MM.1S (cell line): ENCODE measurements around the gene RABGEF1.

ENCODE experiments used
- EZH2 ChIP-seq: fragments of 300-600 bp; sonication (generic); optimal IDR thresholded peaks from 2 replicates; pipeline ENCODE3; 2017; ENCODE audit warnings: low read depth, mild to moderate bottlenecking, antibody characterized with exemption, low read length, mixed read lengths
- EZH2phosphoT487 ChIP-seq: fragments of 300-600 bp; sonication (generic); IDR thresholded peaks from 2 replicates; pipeline ENCODE4 v1.6.1; 2018; ENCODE audit warnings: antibody characterized with exemption, low read length
- TF ChIP-seq, protein P1 (sequence below): fragments of 300-600 bp; sonication (generic); IDR thresholded peaks from 2 replicates; pipeline ENCODE4 v1.5.1; 2016; ENCODE audit warnings: antibody characterized with exemption, low read length, mixed read lengths

DNA sequence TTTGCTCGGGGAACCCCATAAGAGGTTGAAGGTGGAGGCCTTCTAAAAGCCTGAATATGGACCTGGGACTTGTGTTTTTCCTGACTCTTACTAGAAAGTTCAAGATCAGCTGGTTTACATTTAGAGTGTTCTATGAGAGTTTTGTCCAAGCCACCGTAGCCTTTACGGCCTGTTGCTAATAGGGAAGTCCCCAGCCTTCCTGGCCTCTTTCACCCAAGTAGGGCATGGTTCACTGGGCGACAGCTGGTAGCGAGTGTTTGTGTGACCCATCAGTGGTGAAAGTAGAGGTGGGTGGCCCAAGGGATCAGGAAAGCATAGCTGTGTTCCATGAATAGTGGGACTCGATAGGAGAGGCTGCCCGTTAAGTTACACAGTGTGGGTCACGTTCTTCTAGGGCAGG lies 60.1 kb downstream of the RABGEF1 start:
- TF ChIP-seq EZH2 = no peak
- TF ChIP-seq, protein P1, sequence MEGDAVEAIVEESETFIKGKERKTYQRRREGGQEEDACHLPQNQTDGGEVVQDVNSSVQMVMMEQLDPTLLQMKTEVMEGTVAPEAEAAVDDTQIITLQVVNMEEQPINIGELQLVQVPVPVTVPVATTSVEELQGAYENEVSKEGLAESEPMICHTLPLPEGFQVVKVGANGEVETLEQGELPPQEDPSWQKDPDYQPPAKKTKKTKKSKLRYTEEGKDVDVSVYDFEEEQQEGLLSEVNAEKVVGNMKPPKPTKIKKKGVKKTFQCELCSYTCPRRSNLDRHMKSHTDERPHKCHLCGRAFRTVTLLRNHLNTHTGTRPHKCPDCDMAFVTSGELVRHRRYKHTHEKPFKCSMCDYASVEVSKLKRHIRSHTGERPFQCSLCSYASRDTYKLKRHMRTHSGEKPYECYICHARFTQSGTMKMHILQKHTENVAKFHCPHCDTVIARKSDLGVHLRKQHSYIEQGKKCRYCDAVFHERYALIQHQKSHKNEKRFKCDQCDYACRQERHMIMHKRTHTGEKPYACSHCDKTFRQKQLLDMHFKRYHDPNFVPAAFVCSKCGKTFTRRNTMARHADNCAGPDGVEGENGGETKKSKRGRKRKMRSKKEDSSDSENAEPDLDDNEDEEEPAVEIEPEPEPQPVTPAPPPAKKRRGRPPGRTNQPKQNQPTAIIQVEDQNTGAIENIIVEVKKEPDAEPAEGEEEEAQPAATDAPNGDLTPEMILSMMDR = no peak
- no peak for TF ChIP-seq EZH2phosphoT487
